NCI-H146 treated with DMSO at 0.1 percent for 48 hours (cell line): ENCODE measurements around the gene PCDHA3.
"Not testable (repeated sequence)": the region's sequence is repeated elsewhere in the genome, so short reads cannot be mapped to it uniquely, and the experiment has no call there.

Experiments used
- DNase-seq: peaks from one replicate; lab custom pipeline; 2025; ENCODE audit not compliant: unreplicated experiment; lab: John Stamatoyannopoulos, UW

The PCDHA3 gene

GRCh38 chr5:140808889-140809291, 8.0 kb downstream of the PCDHA3 start:
- DNase-seq: no peak

DNA sequence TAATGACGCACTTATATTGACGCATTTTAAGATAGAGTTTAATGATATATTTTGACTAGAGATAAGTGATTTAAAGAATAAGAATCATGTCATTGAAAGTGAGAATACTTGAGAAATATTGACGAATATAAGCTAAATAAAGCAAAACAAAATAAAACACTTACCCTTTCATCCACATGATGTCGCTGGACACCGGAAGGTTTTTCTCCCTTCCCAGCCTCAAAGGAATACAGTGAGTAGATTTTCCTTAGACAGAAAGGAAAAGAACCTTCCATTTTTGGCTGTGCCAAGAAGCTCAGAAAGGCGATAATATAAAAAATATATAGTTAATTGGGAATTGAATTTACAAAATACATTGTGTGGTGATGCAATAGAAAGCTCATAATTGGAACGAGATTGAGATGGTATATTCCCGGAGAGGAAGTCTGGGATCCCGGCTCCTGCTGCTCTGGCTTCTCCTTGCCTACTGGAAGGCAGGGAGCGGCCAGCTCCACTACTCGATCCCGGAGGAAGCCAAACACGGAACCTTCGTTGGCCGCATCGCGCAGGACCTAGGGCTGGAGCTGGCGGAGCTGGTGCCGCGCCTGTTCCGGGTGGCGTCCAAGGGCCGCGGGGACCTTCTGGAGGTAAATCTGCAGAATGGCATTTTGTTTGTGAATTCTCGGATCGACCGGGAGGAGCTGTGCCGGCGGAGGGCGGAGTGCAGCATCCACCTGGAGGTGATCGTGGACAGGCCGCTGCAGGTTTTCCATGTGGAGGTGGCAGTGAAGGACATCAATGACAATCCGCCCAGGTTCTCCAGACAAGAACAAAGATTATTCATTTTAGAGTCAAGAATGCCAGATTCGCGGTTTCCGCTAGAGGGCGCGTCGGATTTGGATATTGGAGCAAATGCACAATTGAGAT, 20.8 kb downstream of the PCDHA3 start, which contains the start of gene PCDHA5:
Gene PCDHA5 (plus strand): TSS at position 239 of the 906 bp plus-strand sequence.
- DNase-seq: no peak

DNA sequence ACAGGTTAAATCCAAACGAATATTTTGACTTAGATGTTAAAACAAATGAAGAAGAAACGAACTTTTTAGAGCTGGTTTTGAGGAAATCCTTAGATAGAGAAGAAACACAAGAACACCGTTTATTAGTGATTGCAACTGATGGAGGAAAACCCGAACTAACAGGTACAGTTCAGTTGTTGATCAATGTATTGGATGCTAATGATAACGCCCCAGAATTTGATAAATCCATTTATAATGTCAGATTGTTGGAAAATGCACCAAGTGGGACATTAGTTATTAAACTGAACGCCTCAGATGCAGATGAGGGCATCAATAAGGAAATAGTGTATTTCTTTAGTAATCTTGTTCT, 21.4 kb downstream of the PCDHA3 start:
- no peak for DNase-seq

GRCh38 chr5:140822969-140823368, 22.1 kb downstream of the PCDHA3 start:
- not testable (repeated sequence) for DNase-seq

- DNase-seq: no peak
Observed at GRCh38 chr5:140823475-140823874, 22.6 kb downstream of the PCDHA3 start.

- DNase-seq: no peak
Observed at GRCh38 chr5:140827704-140828361, 27.0 kb downstream of the PCDHA3 start, which contains the start of gene PCDHA6. Gene PCDHA6 (plus strand): TSS chr5:140827960. CDS start chr5:140828092, 132 bp downstream.

GRCh38 chr5:140828362-140828737, 27.5 kb downstream of the PCDHA3 start:
- DNase-seq: no peak

DNA sequence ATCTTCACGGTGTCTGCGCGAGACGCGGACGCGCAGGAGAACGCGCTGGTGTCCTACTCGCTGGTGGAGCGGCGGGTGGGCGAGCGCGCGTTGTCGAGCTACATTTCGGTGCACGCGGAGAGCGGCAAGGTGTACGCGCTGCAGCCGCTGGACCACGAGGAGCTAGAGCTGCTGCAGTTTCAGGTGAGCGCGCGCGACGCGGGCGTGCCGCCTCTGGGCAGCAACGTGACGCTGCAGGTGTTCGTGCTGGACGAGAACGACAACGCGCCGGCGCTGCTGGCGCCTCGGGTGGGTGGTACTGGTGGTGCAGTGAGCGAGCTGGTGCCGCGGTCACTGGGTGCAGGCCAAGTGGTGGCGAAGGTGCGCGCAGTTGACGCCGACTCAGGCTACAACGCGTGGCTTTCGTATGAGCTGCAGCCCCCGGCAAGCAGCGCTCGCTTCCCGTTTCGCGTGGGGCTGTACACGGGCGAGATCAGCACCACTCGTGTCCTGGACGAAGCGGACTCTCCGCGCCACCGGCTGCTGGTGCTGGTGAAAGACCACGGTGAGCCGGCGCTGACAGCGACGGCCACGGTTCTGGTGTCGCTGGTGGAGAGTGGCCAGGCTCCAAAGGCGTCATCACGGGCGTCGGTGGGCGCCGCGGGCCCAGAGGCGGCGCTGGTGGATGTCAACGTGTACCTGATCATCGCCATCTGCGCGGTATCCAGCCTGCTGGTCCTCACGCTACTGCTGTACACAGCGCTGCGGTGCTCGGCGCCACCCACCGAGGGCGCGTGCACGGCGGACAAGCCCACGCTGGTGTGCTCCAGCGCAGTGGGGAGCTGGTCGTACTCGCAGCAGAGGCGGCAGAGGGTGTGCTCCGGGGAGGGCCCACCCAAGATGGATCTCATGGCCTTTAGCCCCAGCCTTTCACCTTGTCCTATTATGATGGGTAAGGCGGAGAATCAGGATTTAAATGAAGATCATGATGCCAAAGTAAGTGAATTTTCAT, 28.9 kb downstream of the PCDHA3 start:
- not testable (repeated sequence) for DNase-seq

DNA sequence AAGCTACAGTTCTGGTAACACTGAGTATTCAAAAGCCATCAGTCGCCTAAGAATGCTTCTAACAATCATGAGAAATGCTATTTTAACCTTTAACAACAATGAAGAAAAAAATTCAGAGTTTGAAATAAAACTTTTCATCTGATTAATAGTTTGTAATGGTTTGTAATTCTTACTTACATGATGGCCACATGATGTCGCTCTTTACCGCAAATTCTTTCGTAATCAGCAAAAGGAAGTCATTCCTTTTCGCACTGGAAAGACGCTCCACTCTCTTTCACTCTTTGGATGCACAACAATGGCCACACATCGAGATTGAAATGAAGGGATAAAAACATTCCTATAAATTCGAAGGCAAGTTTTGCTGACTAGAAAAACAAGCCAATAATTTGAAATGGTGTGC, 33.1 kb downstream of the PCDHA3 start, which contains the start of gene PCDHA7:
Gene PCDHA7 (plus strand): TSS at position 277 of the 400 bp plus-strand sequence. CDS start 115 bp downstream, at position 392.
- no peak for DNase-seq

- not testable (repeated sequence) for DNase-seq
Observed at GRCh38 chr5:140834439-140835008, 33.7 kb downstream of the PCDHA3 start.

- DNase-seq: no peak
Observed at GRCh38 chr5:140835622-140836510, 35.0 kb downstream of the PCDHA3 start.

DNA sequence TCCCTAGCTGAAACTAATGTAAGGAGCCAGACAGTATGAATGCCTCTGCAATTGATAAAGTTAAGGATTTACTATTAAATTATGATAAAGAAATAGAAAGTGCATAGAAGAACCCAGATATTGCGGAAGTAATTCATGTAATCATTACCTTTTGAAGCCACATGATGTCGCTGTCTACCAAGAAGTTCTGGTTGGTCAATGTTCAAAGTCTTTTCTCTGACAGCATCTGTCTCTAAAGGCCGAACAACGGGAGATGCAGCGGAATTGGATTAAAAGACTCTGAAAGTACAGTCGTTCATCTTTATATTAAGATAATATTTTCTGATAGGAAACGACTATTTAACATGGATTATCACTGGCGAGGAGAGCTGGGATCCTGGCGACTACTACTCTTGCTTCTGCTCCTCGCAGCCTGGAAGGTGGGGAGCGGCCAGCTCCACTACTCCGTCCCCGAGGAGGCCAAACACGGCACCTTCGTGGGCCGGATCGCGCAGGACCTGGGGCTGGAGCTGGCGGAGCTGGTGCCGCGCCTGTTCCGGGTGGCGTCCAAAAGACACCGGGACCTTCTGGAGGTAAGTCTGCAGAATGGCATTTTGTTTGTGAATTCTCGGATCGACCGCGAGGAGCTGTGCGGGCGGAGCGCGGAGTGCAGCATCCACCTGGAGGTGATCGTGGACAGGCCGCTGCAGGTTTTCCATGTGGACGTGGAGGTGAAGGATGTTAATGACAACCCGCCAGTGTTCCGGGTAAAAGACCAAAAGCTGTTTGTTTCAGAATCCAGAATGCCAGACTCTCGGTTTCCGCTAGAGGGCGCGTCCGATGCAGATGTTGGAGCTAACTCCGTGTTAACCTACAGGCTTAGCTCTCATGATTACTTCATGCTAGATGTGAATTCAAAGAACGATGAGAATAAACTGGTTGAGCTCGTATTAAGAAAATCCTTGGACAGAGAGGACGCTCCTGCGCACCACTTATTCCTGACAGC, 40.4 kb downstream of the PCDHA3 start, which contains the start of gene PCDHA8:
Gene PCDHA8 (plus strand): TSS at position 210 of the 985 bp plus-strand sequence. CDS start 135 bp downstream, at position 345.
- DNase-seq: no peak

GRCh38 chr5:140842798-140843733, 42.2 kb downstream of the PCDHA3 start:
- no peak for DNase-seq

GRCh38 chr5:140848139-140849102, 47.6 kb downstream of the PCDHA3 start, which contains the start of gene PCDHA9:
Gene PCDHA9 (plus strand): TSS chr5:140848382. CDS start chr5:140848496, 114 bp downstream.
- not testable (repeated sequence) for DNase-seq

GRCh38 chr5:140849831-140850634, 49.2 kb downstream of the PCDHA3 start:
- not testable (repeated sequence) for DNase-seq
